Sigmoid colon (tissue), 4 donors: ENCODE data around the gene SCAPER.

Source experiments
- CTCF ChIP-seq, 4 experiments: fragments of 450-650 bp in 3 of 4; fragments of 200-600 bp in 1 of 4; IDR thresholded peaks; one replicate each; pipeline ENCODE4 v1.5.1; 2016 to 2019; ENCODE audit warnings: antibody characterized with exemption in 4 of 4, mild to moderate bottlenecking in 3 of 4, moderate library complexity in 2 of 4
- EP300 ChIP-seq, 4 donors: sonication (generic); formaldehyde crosslinking; IDR thresholded peaks; one replicate each; pipeline ENCODE4 v1.6.1; 2017; ENCODE audit warnings: antibody characterized with exemption in 4 of 4
- POLR2A ChIP-seq, 2 donors: fragments of 450-650 bp; IDR thresholded peaks; one replicate each; pipeline ENCODE4 v1.6.1; 2016; ENCODE audit warnings: antibody characterized with exemption in 2 of 2, mild to moderate bottlenecking in 2 of 2, moderate library complexity in 2 of 2
- POLR2AphosphoS5 ChIP-seq, 4 donors: sonication (generic); formaldehyde crosslinking; IDR thresholded peaks; one replicate each; pipeline ENCODE4 v1.6.1; 2017; ENCODE audit warnings: antibody characterized with exemption in 4 of 4

- no peak for TF ChIP-seq POLR2A (IDR thresholded peaks at IDR 0.05)
- TF ChIP-seq POLR2AphosphoS5 (IDR thresholded peaks at IDR 0.05): no peak
- no peak for TF ChIP-seq CTCF (IDR thresholded peaks at IDR 0.05)
- TF ChIP-seq EP300 (IDR thresholded peaks at IDR 0.05): no peak
These were observed 503.9 kb downstream of the SCAPER start for GRCh38 chr15:76401285-76401684.
